ENCODE results near the gene LDLRAD4. TPM values are rescaled to one million over a fixed set of nuclear protein-coding genes. Genes with fewer than 3 reads are reported as not detected.

Gene LDLRAD4
- polyA plus RNA-seq, 12 donors, result 9.1 to 19.0 (median 11.9) TPM; not detected in 1

GRCh38 chr18:13530033-13530878 lies 311.7 kb downstream of the LDLRAD4 start:
- no peak for DNase-seq

- peak; percentile 50 for DNase-seq
These were observed 312.4 kb downstream of the LDLRAD4 start for GRCh38 chr18:13530879-13531387.

GRCh38 chr18:13531681-13532325 lies 313.2 kb downstream of the LDLRAD4 start:
- no peak for DNase-seq

GRCh38 chr18:13532406-13533075 lies 314.0 kb downstream of the LDLRAD4 start:
- DNase-seq, result no peak

GRCh38 chr18:13534631-13535030 lies 316.1 kb downstream of the LDLRAD4 start:
- no peak for DNase-seq

GRCh38 chr18:13536578-13536977 lies 318.0 kb downstream of the LDLRAD4 start:
- DNase-seq, result no peak

GRCh38 chr18:13537022-13537780 lies 318.6 kb downstream of the LDLRAD4 start:
- no peak for DNase-seq

- no peak for DNase-seq
These were observed 320.1 kb downstream of the LDLRAD4 start for GRCh38 chr18:13538630-13539029.

- DNase-seq, result no peak
These were observed 320.5 kb downstream of the LDLRAD4 start for GRCh38 chr18:13539050-13539449.

- DNase-seq, result no peak
These were observed 321.4 kb downstream of the LDLRAD4 start for GRCh38 chr18:13539843-13540476.

GRCh38 chr18:13540477-13541182 lies 322.1 kb downstream of the LDLRAD4 start:
- DNase-seq, result no peak

- DNase-seq, result no peak
These were observed 323.3 kb downstream of the LDLRAD4 start for GRCh38 chr18:13541621-13542519.

- DNase-seq, result no peak
These were observed 323.9 kb downstream of the LDLRAD4 start for GRCh38 chr18:13542520-13542847.

- DNase-seq, result no peak
These were observed 324.6 kb downstream of the LDLRAD4 start for GRCh38 chr18:13543144-13543543.

GRCh38 chr18:13543811-13544732 lies 325.5 kb downstream of the LDLRAD4 start:
- DNase-seq, result no peak

GRCh38 chr18:13544953-13545352 lies 326.4 kb downstream of the LDLRAD4 start:
- DNase-seq, result no peak

GRCh38 chr18:13545514-13545913 lies 327.0 kb downstream of the LDLRAD4 start:
- no peak for DNase-seq

- no peak for DNase-seq
These were observed 327.4 kb downstream of the LDLRAD4 start for GRCh38 chr18:13545955-13546354.

Data from muscle of arm (tissue), 12 donors.